Measurements from ENCODE around the gene ULK4.

- TF ChIP-seq CTCF (IDR thresholded peaks at IDR 0.05) (no peak), POLR2A (IDR thresholded peaks at IDR 0.05) (no peak)
Measured at GRCh38 chr3:41808152-41808551, 153.8 kb downstream of the ULK4 start.
